ENCODE data around the gene PHF21B.

DNA sequence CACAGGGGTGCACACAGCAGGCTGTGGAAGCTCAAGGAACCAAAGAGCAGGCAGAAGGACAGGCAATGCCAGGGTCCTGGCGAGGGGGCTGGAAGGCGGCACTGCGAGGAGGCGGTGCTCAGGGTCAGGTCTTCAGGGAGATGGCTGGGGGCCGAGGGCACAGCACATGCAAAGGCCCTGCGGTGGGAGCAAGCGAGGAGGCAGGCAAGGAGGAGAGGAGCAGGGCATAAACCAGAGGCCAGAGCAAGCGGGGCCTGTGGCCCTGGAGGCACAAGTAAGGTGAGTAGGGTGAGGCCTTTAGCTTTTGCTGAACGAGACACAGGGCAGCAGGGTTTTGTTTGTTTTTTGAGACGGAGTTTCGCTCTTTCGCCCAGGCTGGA, 130.5 kb downstream of the PHF21B start:
- TF ChIP-seq SRF (IDR thresholded peaks at IDR 0.05; ENCODE audit: low read depth, low read length) (no peak), SIX5 (IDR thresholded peaks at IDR 0.05; ENCODE audit: low read depth, low read length) (no peak), TCF12 (IDR thresholded peaks at IDR 0.05; ENCODE audit: low read depth, low read length) (no peak), YY1 (IDR thresholded peaks at IDR 0.05; ENCODE audit: low read depth, low read length) (no peak), SIN3A (conservative IDR thresholded peaks at IDR 0.05 in 1 of 2, IDR thresholded peaks at IDR 0.05 in 1 of 2; ENCODE audit: low read depth in 1 of 2, low read length in 2 of 2) (no peak), RBBP5 (IDR thresholded peaks at IDR 0.05; ENCODE audit: borderline replicate concordance, low read depth, low read length) (no peak)
- TF ChIP-seq, protein P1, sequence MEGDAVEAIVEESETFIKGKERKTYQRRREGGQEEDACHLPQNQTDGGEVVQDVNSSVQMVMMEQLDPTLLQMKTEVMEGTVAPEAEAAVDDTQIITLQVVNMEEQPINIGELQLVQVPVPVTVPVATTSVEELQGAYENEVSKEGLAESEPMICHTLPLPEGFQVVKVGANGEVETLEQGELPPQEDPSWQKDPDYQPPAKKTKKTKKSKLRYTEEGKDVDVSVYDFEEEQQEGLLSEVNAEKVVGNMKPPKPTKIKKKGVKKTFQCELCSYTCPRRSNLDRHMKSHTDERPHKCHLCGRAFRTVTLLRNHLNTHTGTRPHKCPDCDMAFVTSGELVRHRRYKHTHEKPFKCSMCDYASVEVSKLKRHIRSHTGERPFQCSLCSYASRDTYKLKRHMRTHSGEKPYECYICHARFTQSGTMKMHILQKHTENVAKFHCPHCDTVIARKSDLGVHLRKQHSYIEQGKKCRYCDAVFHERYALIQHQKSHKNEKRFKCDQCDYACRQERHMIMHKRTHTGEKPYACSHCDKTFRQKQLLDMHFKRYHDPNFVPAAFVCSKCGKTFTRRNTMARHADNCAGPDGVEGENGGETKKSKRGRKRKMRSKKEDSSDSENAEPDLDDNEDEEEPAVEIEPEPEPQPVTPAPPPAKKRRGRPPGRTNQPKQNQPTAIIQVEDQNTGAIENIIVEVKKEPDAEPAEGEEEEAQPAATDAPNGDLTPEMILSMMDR (IDR thresholded peaks at IDR 0.05; ENCODE audit: control extremely low read depth in 1 of 3, insufficient read depth in 1 of 3, low read depth in 1 of 3, low read length in 3 of 3): no peak

All from H1 (cell line).